Measurements from ENCODE around the gene SLC45A3. TPM values are rescaled to one million over a fixed set of nuclear protein-coding genes. Genes with fewer than 3 reads are reported as not detected.

The SLC45A3 gene
- total RNA-seq, 2 experiments from 2014 or later = 0.11 TPM; not detected in 1

DNA sequence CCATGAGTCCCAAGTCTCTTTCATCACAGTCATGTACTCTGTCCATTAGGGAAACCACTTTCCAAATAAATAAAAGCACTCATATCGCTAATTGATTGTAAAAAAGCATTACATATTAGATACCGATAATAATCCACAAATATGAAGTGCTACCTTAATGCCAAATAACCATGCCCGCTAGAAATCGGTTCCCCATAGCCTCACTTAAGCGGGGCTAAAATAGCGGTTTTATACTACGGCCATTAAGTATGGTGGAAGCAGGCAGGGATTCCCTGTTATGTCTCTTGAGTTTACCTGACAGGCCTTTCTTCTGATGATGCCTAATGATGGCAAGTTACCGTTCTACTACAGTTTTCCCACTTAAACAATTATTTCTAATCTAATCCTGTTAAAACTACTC is 52.4 kb downstream of the SLC45A3 start:
- ChIA-PET CTCF (interaction anchor here (6.6 kb wide), 1 partner anchor 36 kb away, joined by 194 read pairs; no protein-coding TSS in a partner anchor), POLR2A (interaction anchor here (6.3 kb wide), 1 partner anchor 36 kb away, joined by 360 read pairs; no protein-coding TSS in a partner anchor)
- ATAC-seq (ENCODE audit: poor library complexity) = no peak
- Histone ChIP-seq H3K4me3 (ENCODE audit: low read length) (no peak overlapping the region), H3K27ac (ENCODE audit: low read depth in 1 of 2, low read length in 2 of 2) (no peak overlapping the region), H3K4me1 (ENCODE audit: insufficient read depth, low read length) (peaks cover 38% of the 10 kb centered on the region), H3K36me3 (ENCODE audit: insufficient read depth, low read length) (peaks cover 25% of the 10 kb centered on the region), H3K27me3 (ENCODE audit: control insufficient read depth in 1 of 2, insufficient read depth in 2 of 2, low read length in 2 of 2) (no peaks in the 10 kb centered on the region), H3K9me3 (ENCODE audit: control insufficient read depth in 1 of 2, insufficient read depth in 1 of 2, low read length in 2 of 2) (no peaks in the 10 kb centered on the region)
- Mint-ChIP-seq H3K9me3 (no peaks in the 10 kb centered on the region), H3K4me3 (peak overlapping the region; percentile 79), H3K27ac (peak overlapping the region; percentile 91), H3K27me3 (no peaks in the 10 kb centered on the region), H3K4me1 (ENCODE audit: low read depth) (peaks cover 81% of the 10 kb centered on the region), H3K36me3 (ENCODE audit: low read depth) (peaks cover 63% of the 10 kb centered on the region)
- TF ChIP-seq, protein P1, sequence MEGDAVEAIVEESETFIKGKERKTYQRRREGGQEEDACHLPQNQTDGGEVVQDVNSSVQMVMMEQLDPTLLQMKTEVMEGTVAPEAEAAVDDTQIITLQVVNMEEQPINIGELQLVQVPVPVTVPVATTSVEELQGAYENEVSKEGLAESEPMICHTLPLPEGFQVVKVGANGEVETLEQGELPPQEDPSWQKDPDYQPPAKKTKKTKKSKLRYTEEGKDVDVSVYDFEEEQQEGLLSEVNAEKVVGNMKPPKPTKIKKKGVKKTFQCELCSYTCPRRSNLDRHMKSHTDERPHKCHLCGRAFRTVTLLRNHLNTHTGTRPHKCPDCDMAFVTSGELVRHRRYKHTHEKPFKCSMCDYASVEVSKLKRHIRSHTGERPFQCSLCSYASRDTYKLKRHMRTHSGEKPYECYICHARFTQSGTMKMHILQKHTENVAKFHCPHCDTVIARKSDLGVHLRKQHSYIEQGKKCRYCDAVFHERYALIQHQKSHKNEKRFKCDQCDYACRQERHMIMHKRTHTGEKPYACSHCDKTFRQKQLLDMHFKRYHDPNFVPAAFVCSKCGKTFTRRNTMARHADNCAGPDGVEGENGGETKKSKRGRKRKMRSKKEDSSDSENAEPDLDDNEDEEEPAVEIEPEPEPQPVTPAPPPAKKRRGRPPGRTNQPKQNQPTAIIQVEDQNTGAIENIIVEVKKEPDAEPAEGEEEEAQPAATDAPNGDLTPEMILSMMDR (IDR thresholded peaks at IDR 0.05) = no peak
- intact Hi-C loops (cut with DNase I, micrococcal nuclease) = no loop called here
- DNase-seq = no peak

DNA sequence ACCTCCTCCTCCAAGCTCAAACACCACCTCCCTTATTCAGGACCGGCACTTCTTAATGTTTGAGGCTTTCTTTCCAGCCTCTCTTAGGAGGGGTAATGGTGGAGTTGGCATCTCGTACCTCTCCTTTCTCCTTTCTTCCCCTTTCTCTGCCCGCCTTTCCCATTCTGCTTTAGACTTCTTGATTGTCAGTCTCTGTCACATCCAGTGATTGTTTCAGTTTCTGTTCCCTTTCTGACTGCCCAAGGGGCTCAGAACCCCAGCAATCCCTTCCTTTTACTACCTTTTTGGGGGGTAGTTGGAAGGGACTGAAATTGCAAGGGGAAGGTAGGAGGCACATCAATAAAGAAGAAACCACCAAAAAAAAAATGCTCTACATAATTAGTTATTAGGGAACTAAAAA is 54.1 kb downstream of the SLC45A3 start:
- no peak overlapping the region for H3K4me3 ChIP-seq (ENCODE audit: low read length)
- H3K9me3 Mint-ChIP-seq = no peaks in the 10 kb centered on the region

DNA sequence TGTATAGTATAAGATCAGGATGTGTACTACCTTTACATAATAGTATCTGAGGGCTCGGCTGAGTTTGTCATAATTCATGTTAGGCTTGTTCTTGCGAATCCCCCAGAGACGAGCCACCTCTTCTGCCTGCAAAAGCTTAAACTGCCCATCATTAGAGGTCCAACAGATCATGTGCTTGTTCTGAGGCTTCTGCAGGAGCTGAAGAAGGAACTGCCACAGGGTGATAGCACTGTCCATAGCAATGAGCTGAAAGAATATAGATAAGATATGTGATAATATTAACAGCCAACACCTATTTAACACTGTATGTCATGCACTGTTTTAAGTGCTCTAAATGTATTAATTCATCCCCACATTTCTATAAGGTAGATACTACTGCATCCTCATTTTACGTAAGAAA is 56.7 kb downstream of the SLC45A3 start:
- H3K36me3 ChIP-seq (ENCODE audit: insufficient read depth, low read length) = peaks cover 56% of the 10 kb centered on the region
- H3K36me3 Mint-ChIP-seq (ENCODE audit: low read depth) = peaks cover 88% of the 10 kb centered on the region
- ATAC-seq (ENCODE audit: poor library complexity) = no peak
- no peaks in the 10 kb centered on the region for H3K9me3 Mint-ChIP-seq
- ChIA-PET CTCF (interaction anchor here (0.6 to 2.5 kb wide), 4 partner anchors 8 to 34 kb away, joined by 3 to 13 read pairs (median 6); partner anchors contain the start of gene ELK4), POLR2A (interaction anchor here (2.2 kb wide), 1 partner anchor 32 kb away, joined by 6 read pairs; no protein-coding TSS in a partner anchor)
- no peaks in the 10 kb centered on the region for H3K9me3 ChIP-seq (ENCODE audit: control insufficient read depth in 1 of 2, insufficient read depth in 1 of 2, low read length in 2 of 2)
- no peak overlapping the region for H3K4me3 Mint-ChIP-seq
- H3K4me1 Mint-ChIP-seq (ENCODE audit: low read depth) = peaks cover 56% of the 10 kb centered on the region
- no peaks in the 10 kb centered on the region for H3K27me3 Mint-ChIP-seq
- peak overlapping the region; percentile 75 for H3K27ac Mint-ChIP-seq
- H3K27ac ChIP-seq (ENCODE audit: low read depth in 1 of 2, low read length in 2 of 2) = no peak overlapping the region
- peaks cover 19% of the 10 kb centered on the region for H3K4me1 ChIP-seq (ENCODE audit: insufficient read depth, low read length)
- DNase-seq = no peak
- no peaks in the 10 kb centered on the region for H3K27me3 ChIP-seq (ENCODE audit: control insufficient read depth in 1 of 2, insufficient read depth in 2 of 2, low read length in 2 of 2)
- no peak overlapping the region for H3K4me3 ChIP-seq (ENCODE audit: low read length)
- TF ChIP-seq, protein P1 (IDR thresholded peaks at IDR 0.05) = no peak
- intact Hi-C loops (cut with DNase I, micrococcal nuclease) = no loop called here

More for the DNA sequence above, 54.1 kb downstream of the SLC45A3 start:
- H3K27ac Mint-ChIP-seq = peak overlapping the region; percentile 64
- no peaks in the 10 kb centered on the region for H3K27me3 Mint-ChIP-seq
- intact Hi-C loops (cut with DNase I, micrococcal nuclease) = no loop called here
- CTCF ChIA-PET = interaction anchor here (1.6 kb wide), 1 partner anchor 34 kb away, joined by 5 read pairs; no protein-coding TSS in a partner anchor
- no peak overlapping the region for H3K27ac ChIP-seq (ENCODE audit: low read depth in 1 of 2, low read length in 2 of 2)
- peak overlapping the region; percentile 61 for H3K4me3 Mint-ChIP-seq
- H3K36me3 Mint-ChIP-seq (ENCODE audit: low read depth) = peaks cover 76% of the 10 kb centered on the region
- no peaks in the 10 kb centered on the region for H3K9me3 ChIP-seq (ENCODE audit: control insufficient read depth in 1 of 2, insufficient read depth in 1 of 2, low read length in 2 of 2)
- peak in 2 of 14 experiments; percentile 3 to 19 for DNase-seq
- no peak for ATAC-seq (ENCODE audit: poor library complexity)
- peaks cover 32% of the 10 kb centered on the region for H3K4me1 ChIP-seq (ENCODE audit: insufficient read depth, low read length)
- POLR2A ChIA-PET = interaction anchor here (1.5 kb wide), 1 partner anchor 34 kb away, joined by 5 read pairs; no protein-coding TSS in a partner anchor
- H3K36me3 ChIP-seq (ENCODE audit: insufficient read depth, low read length) = peaks cover 35% of the 10 kb centered on the region
- H3K4me1 Mint-ChIP-seq (ENCODE audit: low read depth) = peaks cover 71% of the 10 kb centered on the region
- TF ChIP-seq, protein P1 (IDR thresholded peaks at IDR 0.05) = no peak
- H3K27me3 ChIP-seq (ENCODE audit: control insufficient read depth in 1 of 2, insufficient read depth in 2 of 2, low read length in 2 of 2) = no peaks in the 10 kb centered on the region

Measured in CD4-positive, alpha-beta T cell (primary cell).